Stimulated activated naive CD8-positive, alpha-beta T cell treated with anti-CD3 and anti-CD28 coated beads, Interleukin-15, Interleukin-2, amounts not matched to agents 100 ng/mL and 50 ng/mL, for 24 hours (primary cell): ENCODE data around the gene GFRAL.
"Not testable (repeated sequence)": the region's sequence is repeated elsewhere in the genome, so short reads cannot be mapped to it uniquely, and the experiment has no call there.

Experiments used
- H3K27ac Mint-ChIP-seq: one replicate; pipeline ENCODE4 v1.8.0; 2021; ENCODE audit warnings: mild to moderate bottlenecking, mixed read lengths
- H3K27me3 Mint-ChIP-seq: one replicate; pipeline ENCODE4 v1.8.0; 2021; ENCODE audit warnings: mixed read lengths
- H3K36me3 Mint-ChIP-seq: one replicate; pipeline ENCODE4 v1.8.0; 2021; ENCODE audit warnings: low read depth, mixed read lengths
- H3K4me1 Mint-ChIP-seq: one replicate; pipeline ENCODE4 v1.8.0; 2021; ENCODE audit warnings: low read depth, mixed read lengths
- H3K4me3 Mint-ChIP-seq: one replicate; pipeline ENCODE4 v1.8.0; 2021; ENCODE audit warnings: mild to moderate bottlenecking, mixed read lengths
- H3K9me3 Mint-ChIP-seq: one replicate; pipeline ENCODE4 v1.8.0; 2021; ENCODE audit warnings: mixed read lengths

GFRAL gene, protein sequence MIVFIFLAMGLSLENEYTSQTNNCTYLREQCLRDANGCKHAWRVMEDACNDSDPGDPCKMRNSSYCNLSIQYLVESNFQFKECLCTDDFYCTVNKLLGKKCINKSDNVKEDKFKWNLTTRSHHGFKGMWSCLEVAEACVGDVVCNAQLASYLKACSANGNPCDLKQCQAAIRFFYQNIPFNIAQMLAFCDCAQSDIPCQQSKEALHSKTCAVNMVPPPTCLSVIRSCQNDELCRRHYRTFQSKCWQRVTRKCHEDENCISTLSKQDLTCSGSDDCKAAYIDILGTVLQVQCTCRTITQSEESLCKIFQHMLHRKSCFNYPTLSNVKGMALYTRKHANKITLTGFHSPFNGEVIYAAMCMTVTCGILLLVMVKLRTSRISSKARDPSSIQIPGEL

DNA sequence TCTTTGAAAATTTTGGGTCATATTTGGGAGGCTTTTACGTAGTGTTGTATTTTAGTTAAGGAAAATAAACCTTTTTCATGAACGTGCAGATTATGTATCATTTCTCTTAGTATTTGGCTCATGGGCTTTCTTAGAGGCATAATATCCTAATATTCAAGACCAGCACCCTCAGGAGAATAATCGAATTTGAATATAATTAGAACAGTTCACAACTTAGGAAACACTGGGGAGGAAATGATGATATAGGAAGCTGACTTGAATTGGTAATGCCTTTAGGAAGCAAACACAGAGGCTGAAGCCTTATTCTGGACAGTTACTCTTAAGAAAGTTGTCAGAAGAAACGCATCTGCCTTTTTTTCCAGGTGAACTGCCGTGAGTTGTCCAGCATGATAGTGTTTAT, at the start of gene GFRAL:
Gene GFRAL (plus strand): TSS at position 301 of the 400 bp plus-strand sequence. CDS start 86 bp downstream, at position 387.
- no peaks in the 10 kb centered on the region for H3K27me3 Mint-ChIP-seq
- H3K27ac Mint-ChIP-seq, result no peak within 1 kb of the TSS
- H3K9me3 Mint-ChIP-seq, result peaks cover 10% of the 10 kb centered on the region
- H3K4me3 Mint-ChIP-seq, result no peak within 1 kb of the TSS
- H3K36me3 Mint-ChIP-seq, result no peaks in the 10 kb centered on the region
- no peaks in the 10 kb centered on the region for H3K4me1 Mint-ChIP-seq

DNA sequence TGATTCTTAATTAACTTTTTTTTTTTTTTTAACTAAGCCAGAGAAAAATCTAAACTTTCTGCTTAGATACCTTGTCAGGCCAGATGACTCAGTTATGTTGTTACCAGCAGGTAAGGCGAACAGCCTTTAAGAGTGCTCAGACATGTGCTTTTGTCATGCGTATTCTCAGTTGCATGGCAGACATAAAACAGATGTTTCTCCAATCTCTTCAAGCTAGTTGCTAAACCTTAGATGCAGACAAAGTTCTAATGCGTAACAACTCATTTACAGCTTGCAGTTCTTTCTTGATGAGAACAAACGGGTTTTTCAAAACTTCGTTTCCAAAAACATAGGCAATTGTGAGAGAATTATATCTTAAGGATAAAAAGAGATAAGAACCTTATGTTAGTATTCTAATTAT, 49.6 kb upstream of the GFRAL start:
- Mint-ChIP-seq H3K27me3 (no peaks in the 10 kb centered on the region), H3K9me3 (no peaks in the 10 kb centered on the region), H3K36me3 (no peaks in the 10 kb centered on the region), H3K4me3 (no peak overlapping the region), H3K4me1 (no peaks in the 10 kb centered on the region), H3K27ac (no peak overlapping the region)

DNA sequence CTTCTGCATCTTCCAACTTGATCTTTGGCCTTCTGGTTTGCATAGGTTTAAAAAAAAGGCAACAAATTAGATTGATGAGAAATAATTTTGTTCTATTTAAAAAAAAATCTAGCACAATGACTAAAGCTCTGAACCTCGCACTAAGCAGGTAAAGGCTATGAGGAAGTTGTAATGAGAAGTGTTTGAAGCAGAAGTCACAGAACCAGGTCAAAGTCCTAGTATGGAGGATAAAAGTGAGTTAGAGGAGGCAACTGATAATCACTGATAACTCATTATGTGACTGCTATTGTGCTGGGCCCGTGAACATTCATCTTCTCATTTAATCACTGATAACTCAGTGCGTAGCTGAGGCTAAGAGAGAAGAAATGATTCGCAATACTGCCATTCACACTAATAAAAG, 46.1 kb upstream of the GFRAL start:
- Mint-ChIP-seq H3K4me3 (no peak overlapping the region), H3K27me3 (no peaks in the 10 kb centered on the region), H3K9me3 (no peaks in the 10 kb centered on the region), H3K4me1 (no peaks in the 10 kb centered on the region), H3K36me3 (no peaks in the 10 kb centered on the region), H3K27ac (no peak overlapping the region)

DNA sequence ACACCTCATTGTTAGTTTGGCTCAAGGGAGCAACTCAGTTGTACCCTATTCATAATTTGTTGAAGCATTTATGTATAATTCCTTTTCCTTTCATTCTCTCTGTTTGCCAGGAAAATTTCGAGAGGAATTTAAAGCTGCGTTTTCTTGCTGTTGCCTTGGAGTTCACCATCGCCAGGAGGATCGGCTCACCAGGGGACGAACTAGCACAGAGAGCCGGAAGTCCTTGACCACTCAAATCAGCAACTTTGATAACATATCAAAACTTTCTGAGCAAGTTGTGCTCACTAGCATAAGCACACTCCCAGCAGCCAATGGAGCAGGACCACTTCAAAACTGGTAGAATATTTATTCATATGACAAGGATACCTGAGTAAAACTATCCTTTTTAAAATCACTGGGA, 45.2 kb upstream of the GFRAL start:
- no peak overlapping the region for H3K27ac Mint-ChIP-seq
- H3K4me3 Mint-ChIP-seq, result no peak overlapping the region
- no peaks in the 10 kb centered on the region for H3K4me1 Mint-ChIP-seq
- H3K36me3 Mint-ChIP-seq, result no peaks in the 10 kb centered on the region
- H3K27me3 Mint-ChIP-seq, result no peaks in the 10 kb centered on the region
- no peaks in the 10 kb centered on the region for H3K9me3 Mint-ChIP-seq

DNA sequence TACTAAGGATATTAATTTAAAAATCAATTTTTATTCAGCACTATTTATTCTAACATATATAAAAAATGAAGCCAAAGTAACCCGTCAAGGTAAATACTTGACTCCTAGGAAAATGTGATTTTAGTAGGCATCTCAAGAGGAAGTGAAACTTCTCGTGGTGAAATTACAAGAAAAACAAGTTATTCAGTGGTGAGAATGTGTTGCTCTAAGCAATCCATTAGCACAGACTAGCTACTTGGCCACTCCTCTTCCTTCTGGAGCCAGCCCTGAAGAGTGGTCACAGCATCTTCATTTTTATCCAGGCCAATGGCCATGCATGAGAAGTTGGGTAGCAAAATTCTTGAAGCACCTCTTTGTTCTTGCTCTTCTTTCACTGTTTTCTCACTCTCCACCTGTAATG, 40.4 kb upstream of the GFRAL start:
- H3K27me3 Mint-ChIP-seq, result no peaks in the 10 kb centered on the region
- H3K4me3 Mint-ChIP-seq, result no peak overlapping the region
- H3K36me3 Mint-ChIP-seq, result no peaks in the 10 kb centered on the region
- no peaks in the 10 kb centered on the region for H3K4me1 Mint-ChIP-seq
- peaks cover 5% of the 10 kb centered on the region for H3K9me3 Mint-ChIP-seq
- no peak overlapping the region for H3K27ac Mint-ChIP-seq

DNA sequence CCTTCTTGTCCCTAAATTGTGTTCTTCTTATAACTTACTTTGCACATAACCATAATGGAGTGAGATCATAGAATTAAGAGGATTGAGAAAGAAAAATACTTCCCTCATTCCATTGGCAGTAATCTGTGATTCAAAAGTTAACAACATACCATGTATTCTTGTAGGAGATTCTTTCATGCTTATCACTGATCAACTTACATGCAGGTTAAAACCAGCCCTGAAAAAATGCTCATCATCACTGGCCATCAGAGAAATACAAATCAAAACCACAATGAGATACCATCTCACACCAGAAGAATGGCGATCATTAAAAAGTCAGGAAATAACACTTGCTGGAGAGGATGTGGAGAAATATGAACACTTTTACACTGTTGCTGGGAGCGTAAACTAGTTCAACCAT, 36.5 kb upstream of the GFRAL start:
- Mint-ChIP-seq H3K36me3 (no peaks in the 10 kb centered on the region), H3K4me3 (no peak overlapping the region), H3K4me1 (no peaks in the 10 kb centered on the region), H3K9me3 (peaks cover 5% of the 10 kb centered on the region), H3K27ac (no peak overlapping the region), H3K27me3 (no peaks in the 10 kb centered on the region)

DNA sequence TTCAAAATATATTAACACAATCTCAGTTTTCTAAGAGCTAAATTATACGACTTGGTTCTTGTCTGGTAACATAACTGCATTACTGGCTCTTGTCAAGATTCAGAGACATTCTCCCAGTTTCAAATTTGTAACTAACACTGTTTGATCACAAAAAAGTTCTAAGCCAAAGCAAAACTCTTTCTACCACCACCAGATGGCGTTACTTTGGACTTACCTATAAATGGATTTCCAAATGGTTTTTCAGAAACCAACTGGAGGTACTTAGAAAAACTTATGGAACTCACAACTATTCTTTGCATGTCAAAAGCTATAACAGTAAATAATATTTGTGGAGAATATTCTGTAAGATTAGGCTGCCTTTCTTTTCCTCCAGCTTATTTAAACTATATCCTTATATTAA, 34.2 kb upstream of the GFRAL start:
- H3K27ac Mint-ChIP-seq, result no peak overlapping the region
- no peaks in the 10 kb centered on the region for H3K4me1 Mint-ChIP-seq
- H3K9me3 Mint-ChIP-seq, result peaks cover 12% of the 10 kb centered on the region
- H3K27me3 Mint-ChIP-seq, result no peaks in the 10 kb centered on the region
- no peak overlapping the region for H3K4me3 Mint-ChIP-seq
- H3K36me3 Mint-ChIP-seq, result no peaks in the 10 kb centered on the region

DNA sequence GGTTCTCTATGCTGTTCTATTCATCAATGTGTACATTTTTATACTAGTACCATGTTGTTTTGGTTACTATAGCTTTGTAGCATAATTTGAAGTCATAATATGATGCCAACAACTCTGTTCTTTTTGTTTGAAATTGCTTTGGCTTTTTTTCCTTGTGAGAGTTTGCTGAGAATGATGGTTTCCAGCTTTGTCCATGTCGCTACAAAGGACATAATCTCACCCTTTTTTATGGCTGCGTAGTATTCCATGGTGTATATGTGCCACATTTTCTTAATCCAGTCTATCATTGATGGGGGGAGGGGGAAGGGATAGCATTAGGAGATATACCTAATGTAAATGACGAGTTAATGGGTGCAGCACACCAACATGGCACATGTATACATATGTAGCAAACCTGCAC, 30.1 kb upstream of the GFRAL start:
- not testable (repeated sequence) for H3K27ac Mint-ChIP-seq, H3K4me1 Mint-ChIP-seq, H3K4me3 Mint-ChIP-seq, H3K27me3 Mint-ChIP-seq, H3K36me3 Mint-ChIP-seq
- peaks cover 10% of the 10 kb centered on the region for H3K9me3 Mint-ChIP-seq

DNA sequence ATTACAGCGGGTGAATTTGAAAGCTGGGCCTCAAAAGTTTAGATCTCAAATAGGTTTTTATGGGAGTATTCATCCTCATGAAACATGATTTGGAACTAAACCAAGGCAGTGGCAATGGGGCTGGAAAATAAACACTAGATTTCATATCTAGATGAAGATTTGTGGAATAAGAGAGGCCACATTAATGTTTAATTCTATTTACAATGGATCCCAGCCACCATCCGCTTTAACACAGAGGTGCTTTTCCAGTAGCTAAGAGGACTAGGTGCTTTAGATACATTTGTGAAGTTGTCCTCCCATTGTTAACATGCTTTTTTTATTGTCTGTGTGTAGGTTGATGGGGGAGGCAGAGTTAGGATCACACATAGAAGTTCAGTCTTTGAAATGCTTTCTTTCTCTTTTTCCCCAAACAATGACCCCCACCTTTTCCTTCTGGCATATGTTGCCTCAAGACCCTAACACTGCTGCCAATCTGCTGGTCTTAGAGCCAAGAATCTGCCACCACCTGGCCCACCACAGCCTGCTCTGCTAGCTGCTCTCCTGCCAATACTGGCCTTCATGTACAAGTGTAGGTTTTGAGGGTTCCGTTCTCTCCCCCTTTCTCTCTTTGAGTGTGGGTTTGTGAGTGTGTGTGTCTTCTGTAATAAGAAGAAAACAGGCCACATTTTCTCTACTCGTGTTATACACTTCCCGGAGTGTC, 27.8 kb upstream of the GFRAL start:
- no peak overlapping the region for H3K4me3 Mint-ChIP-seq
- no peaks in the 10 kb centered on the region for H3K4me1 Mint-ChIP-seq
- no peak overlapping the region for H3K27ac Mint-ChIP-seq
- no peaks in the 10 kb centered on the region for H3K36me3 Mint-ChIP-seq
- H3K9me3 Mint-ChIP-seq, result peaks cover 17% of the 10 kb centered on the region
- H3K27me3 Mint-ChIP-seq, result no peaks in the 10 kb centered on the region

DNA sequence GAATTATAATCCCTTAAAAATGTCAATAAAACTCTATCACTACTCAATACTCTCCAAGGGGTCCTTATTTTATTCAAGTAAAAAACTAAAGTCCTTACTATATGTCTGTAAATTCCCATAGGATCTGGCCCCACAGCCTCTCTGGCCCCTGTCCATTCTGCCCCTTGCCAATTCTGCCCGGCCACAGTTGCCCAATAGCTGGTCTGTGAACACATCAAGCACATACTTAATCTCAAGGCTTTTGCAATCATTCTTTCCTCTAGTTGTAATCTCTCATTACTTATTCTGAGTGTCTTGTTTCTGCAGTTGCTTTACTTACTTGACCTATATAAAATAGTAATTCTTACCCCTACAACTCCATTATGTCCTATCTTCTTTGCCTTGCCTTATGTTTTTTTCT, 22.5 kb upstream of the GFRAL start:
- Mint-ChIP-seq H3K36me3 (no peaks in the 10 kb centered on the region), H3K4me1 (no peaks in the 10 kb centered on the region), H3K9me3 (peaks cover 22% of the 10 kb centered on the region), H3K4me3 (no peak overlapping the region), H3K27me3 (no peaks in the 10 kb centered on the region), H3K27ac (no peak overlapping the region)

DNA sequence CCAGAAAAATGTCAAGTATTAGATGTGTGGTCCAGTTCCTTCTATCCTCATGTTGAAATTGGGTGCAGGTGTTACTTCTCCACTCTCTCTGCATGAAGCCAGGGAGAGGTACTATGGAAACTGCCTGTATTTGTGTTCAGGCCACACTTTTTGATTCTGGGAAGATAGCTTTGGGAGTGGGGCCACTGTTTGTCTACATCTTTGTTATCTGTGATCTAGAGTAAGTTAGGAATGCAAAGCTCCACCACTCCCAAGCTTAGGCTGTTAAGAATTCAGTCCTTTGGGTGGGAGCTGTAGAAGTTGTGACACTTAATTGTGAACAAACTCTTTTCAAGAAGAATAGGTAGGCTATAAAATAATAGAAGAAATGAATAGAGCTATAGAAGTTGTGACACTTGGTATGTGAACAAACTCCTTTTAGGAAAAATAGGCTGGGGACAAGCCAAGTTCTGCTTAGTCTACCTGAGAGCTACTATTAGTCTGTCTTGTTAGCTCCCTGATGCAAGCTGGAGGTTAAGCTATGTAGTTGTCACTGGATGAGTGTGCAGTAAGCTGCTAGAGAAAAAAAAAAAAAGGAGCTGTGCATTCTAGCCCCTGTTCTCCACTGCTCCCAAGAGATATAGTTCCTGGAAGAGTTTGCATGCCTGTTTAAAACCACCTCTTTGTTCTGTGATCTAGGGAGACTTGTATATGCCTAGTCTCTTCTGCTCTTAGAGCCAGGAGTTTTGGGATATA, 7.1 kb upstream of the GFRAL start:
- Mint-ChIP-seq H3K27me3 (no peaks in the 10 kb centered on the region), H3K36me3 (no peaks in the 10 kb centered on the region), H3K4me1 (no peaks in the 10 kb centered on the region), H3K9me3 (peaks cover 32% of the 10 kb centered on the region), H3K27ac (no peak overlapping the region), H3K4me3 (no peak overlapping the region)

DNA sequence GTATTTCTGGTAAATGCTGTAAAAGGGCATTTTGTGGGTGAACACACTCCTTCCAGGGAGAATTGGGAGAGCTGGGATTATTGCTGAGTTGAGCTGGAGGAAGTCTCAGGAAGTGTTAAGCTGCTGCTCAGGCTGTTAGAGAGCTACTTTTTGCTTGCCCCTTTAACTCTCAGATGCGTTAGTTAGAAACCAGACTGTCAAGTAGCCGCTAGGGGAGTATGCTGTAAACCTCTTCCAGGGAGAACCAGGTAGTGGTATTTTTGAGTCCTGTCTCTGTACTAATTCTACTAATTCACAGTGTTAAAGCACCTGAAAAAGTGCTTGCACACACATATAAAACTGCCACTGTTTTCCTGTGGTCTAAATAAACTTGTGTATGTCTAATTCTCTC, 6.6 kb upstream of the GFRAL start:
- H3K27me3 Mint-ChIP-seq, result no peaks in the 10 kb centered on the region
- no peaks in the 10 kb centered on the region for H3K4me1 Mint-ChIP-seq
- no peak overlapping the region for H3K27ac Mint-ChIP-seq
- H3K36me3 Mint-ChIP-seq, result no peaks in the 10 kb centered on the region
- H3K4me3 Mint-ChIP-seq, result no peak overlapping the region
- peaks cover 32% of the 10 kb centered on the region for H3K9me3 Mint-ChIP-seq

DNA sequence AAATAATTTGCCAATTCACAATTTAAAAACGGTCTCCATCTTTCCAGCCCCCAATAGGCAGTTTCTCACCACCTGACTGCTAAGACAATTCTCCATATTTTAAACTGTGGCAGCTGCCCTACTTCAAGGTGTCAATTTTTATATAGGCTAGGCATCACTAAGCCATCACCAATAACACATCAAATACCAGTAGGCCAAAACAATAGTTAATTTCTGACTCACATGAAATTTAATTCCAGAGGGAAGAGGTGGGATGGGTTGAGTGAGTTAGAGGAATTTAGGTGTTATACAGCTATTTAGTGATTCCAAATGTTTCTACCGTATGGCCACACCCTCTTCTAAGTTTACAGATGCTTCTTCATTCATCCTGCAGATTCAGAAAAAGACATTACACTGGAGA, 49.9 kb downstream of the GFRAL start:
- H3K27ac Mint-ChIP-seq, result no peak overlapping the region
- H3K36me3 Mint-ChIP-seq, result no peaks in the 10 kb centered on the region
- H3K27me3 Mint-ChIP-seq, result no peaks in the 10 kb centered on the region
- peaks cover 10% of the 10 kb centered on the region for H3K9me3 Mint-ChIP-seq
- H3K4me3 Mint-ChIP-seq, result no peak overlapping the region
- no peaks in the 10 kb centered on the region for H3K4me1 Mint-ChIP-seq

DNA sequence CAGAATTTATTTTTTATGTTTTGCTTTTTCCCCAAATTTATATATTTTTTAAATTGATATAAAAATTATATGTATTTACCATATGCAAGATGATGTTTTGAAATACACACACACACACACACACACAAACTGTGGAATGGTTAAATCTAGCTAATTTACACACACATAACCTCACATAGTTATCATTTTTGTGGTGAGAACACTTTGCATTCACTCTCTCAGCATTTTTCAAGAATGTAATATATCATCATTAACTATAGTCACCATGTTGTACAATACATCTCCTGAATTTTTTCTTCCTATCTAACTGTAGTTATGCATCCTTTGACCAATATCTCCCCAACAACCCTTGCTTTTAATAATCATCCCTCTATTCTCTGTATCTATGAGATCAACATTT, 52.2 kb downstream of the GFRAL start:
- Mint-ChIP-seq H3K9me3 (peaks cover 10% of the 10 kb centered on the region), H3K27ac (no peak overlapping the region), H3K27me3 (no peaks in the 10 kb centered on the region), H3K4me1 (no peaks in the 10 kb centered on the region), H3K4me3 (no peak overlapping the region), H3K36me3 (no peaks in the 10 kb centered on the region)

DNA sequence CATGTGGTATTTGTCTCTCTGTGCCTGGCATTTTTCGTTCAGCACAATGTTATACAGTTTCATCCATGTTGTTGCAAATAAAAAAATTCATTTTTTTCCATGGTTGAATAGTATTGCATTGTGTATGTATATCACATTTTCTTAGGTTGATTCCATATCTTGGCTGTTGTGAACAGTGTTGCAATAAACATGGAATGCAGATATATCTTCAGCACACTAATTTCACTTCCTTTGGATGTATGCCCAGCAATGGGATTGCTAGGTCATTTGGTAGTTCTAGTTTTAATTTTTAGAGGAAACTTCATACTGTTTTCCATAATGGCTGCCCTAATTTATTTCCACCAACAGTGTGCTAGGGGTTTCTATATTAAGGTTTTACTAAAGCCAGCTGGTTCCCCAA, 52.6 kb downstream of the GFRAL start:
- H3K27ac Mint-ChIP-seq, result no peak overlapping the region
- peaks cover 10% of the 10 kb centered on the region for H3K9me3 Mint-ChIP-seq
- H3K4me1 Mint-ChIP-seq, result no peaks in the 10 kb centered on the region
- no peaks in the 10 kb centered on the region for H3K36me3 Mint-ChIP-seq
- no peaks in the 10 kb centered on the region for H3K27me3 Mint-ChIP-seq
- H3K4me3 Mint-ChIP-seq, result no peak overlapping the region
